Measurements from ENCODE around the gene DCTPP1. TPM values are rescaled to one million over a fixed set of nuclear protein-coding genes. Genes with fewer than 3 reads are reported as not detected.
A peak's percentile ranks its signal among the peaks of the same experiment; 100 is the strongest.

Gene DCTPP1
- total and polyA plus RNA-seq, 2 of the 13 experiments (the other 11 are each of a cell fraction or from before 2014, with no cell fraction given) = 54.8 to 74.4 TPM

GRCh38 chr16:30395155-30395991, 34.5 kb downstream of the DCTPP1 start, which contains the start of gene ZNF48 (continued):
- TF ChIP-seq GATAD1 (CRISPR knock-in tag; IDR thresholded peaks at IDR 0.05) (peak; percentile 90), ZNF282 (IDR thresholded peaks at IDR 0.05; ENCODE audit: partially characterized antibody) (no peak), ZNF44 (CRISPR knock-in tag; IDR thresholded peaks at IDR 0.05) (peak; percentile 47; the same call in 1 of the 2 replicates), SAP130 (CRISPR knock-in tag; IDR thresholded peaks at IDR 0.05; ENCODE audit: low read depth) (peak; percentile 95), SALL1 (CRISPR knock-in tag; IDR thresholded peaks at IDR 0.05) (peak; percentile 69), ZNF777 (CRISPR knock-in tag; IDR thresholded peaks at IDR 0.05) (peak; percentile 83), STAT6 (CRISPR knock-in tag; IDR thresholded peaks at IDR 0.05; ENCODE audit: borderline replicate concordance) (no peak), TERF1 (CRISPR knock-in tag; IDR thresholded peaks at IDR 0.05) (0 out of 2 replicates have a peak, but pooled peaks have one; percentile 58), ZNF264 (CRISPR knock-in tag; IDR thresholded peaks at IDR 0.05) (peak; percentile 9; the same call in 1 of the 2 replicates), ZNF556 (CRISPR knock-in tag; IDR thresholded peaks at IDR 0.05; ENCODE audit: borderline replicate concordance) (peak; percentile 67; the same call in 1 of the 2 replicates), RFXANK (CRISPR knock-in tag; IDR thresholded peaks at IDR 0.05) (no peak; the same call in 1 of the 2 replicates), ZEB1 (IDR thresholded peaks at IDR 0.05; ENCODE audit: insufficient replicate concordance, low read depth) (peak; percentile 84), ATF2 (CRISPR knock-in tag; IDR thresholded peaks at IDR 0.05) (peak; percentile 73), U2AF1 (optimal IDR thresholded peaks at IDR 0.05; ENCODE audit: low read depth, low read length) (no peak)
- TF ChIP-seq, protein P1, sequence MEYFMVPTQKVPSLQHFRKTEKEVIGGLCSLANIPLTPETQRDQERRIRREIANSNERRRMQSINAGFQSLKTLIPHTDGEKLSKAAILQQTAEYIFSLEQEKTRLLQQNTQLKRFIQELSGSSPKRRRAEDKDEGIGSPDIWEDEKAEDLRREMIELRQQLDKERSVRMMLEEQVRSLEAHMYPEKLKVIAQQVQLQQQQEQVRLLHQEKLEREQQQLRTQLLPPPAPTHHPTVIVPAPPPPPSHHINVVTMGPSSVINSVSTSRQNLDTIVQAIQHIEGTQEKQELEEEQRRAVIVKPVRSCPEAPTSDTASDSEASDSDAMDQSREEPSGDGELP (IDR thresholded peaks at IDR 0.05; ENCODE audit: borderline replicate concordance, low read depth) = peak; percentile 82; the same call in 1 of the 2 replicates
- TF ChIP-seq, protein P2, sequence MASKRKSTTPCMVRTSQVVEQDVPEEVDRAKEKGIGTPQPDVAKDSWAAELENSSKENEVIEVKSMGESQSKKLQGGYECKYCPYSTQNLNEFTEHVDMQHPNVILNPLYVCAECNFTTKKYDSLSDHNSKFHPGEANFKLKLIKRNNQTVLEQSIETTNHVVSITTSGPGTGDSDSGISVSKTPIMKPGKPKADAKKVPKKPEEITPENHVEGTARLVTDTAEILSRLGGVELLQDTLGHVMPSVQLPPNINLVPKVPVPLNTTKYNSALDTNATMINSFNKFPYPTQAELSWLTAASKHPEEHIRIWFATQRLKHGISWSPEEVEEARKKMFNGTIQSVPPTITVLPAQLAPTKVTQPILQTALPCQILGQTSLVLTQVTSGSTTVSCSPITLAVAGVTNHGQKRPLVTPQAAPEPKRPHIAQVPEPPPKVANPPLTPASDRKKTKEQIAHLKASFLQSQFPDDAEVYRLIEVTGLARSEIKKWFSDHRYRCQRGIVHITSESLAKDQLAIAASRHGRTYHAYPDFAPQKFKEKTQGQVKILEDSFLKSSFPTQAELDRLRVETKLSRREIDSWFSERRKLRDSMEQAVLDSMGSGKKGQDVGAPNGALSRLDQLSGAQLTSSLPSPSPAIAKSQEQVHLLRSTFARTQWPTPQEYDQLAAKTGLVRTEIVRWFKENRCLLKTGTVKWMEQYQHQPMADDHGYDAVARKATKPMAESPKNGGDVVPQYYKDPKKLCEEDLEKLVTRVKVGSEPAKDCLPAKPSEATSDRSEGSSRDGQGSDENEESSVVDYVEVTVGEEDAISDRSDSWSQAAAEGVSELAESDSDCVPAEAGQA (IDR thresholded peaks at IDR 0.05; ENCODE audit: low read depth) = peak; percentile 39; the same call in 1 of the 2 replicates
- TF ChIP-seq, protein P2 (CRISPR knock-in tag; IDR thresholded peaks at IDR 0.05; ENCODE audit: borderline replicate concordance) = peak; percentile 48; the same call in 1 of the 2 replicates

All from HepG2 (cell line).